ENCODE data around the gene RAB12.

The RAB12 gene

GRCh38 chr18:8627540-8627939 is 18.3 kb downstream of the RAB12 start:
- Histone ChIP-seq H3K4me1 (no peaks in the 10 kb centered on the region), H3K36me3 (ENCODE audit: control insufficient read depth, insufficient read depth, low read length) (no peaks in the 10 kb centered on the region), H3K27ac (no peak overlapping the region)

GRCh38 chr18:8629602-8630001 is 20.4 kb downstream of the RAB12 start:
- H3K9me3 ChIP-seq (ENCODE audit: control insufficient read depth, low read length) = no peaks in the 10 kb centered on the region
- no peak overlapping the region for H3K4me2 ChIP-seq (ENCODE audit: low read length)
- peaks cover 6% of the 10 kb centered on the region for H3K79me2 ChIP-seq
- no peaks in the 10 kb centered on the region for H3K4me1 ChIP-seq
- H3K4me3 ChIP-seq (ENCODE audit: low read depth, low read length) = no peak overlapping the region
- H2AFZ ChIP-seq = no peak overlapping the region
- no peak overlapping the region for H3K27ac ChIP-seq
- TF ChIP-seq CTCF (IDR thresholded peaks at IDR 0.05) = no peak
- H3K27me3 ChIP-seq (ENCODE audit: control insufficient read depth, insufficient read depth, low read length) = no peaks in the 10 kb centered on the region
- H3K9ac ChIP-seq = no peak overlapping the region
- no peaks in the 10 kb centered on the region for H3K36me3 ChIP-seq (ENCODE audit: control insufficient read depth, insufficient read depth, low read length)

More at GRCh38 chr18:8627540-8627939, 18.3 kb downstream of the RAB12 start:
- H3K9ac ChIP-seq = no peak overlapping the region
- no peaks in the 10 kb centered on the region for H3K9me3 ChIP-seq (ENCODE audit: control insufficient read depth, low read length)
- no peak for TF ChIP-seq CTCF (IDR thresholded peaks at IDR 0.05)
- no peaks in the 10 kb centered on the region for H3K27me3 ChIP-seq (ENCODE audit: control insufficient read depth, insufficient read depth, low read length)
- H3K4me2 ChIP-seq (ENCODE audit: low read length) = no peak overlapping the region
- no peak overlapping the region for H2AFZ ChIP-seq
- H3K79me2 ChIP-seq = peaks cover 19% of the 10 kb centered on the region
- H3K4me3 ChIP-seq (ENCODE audit: low read depth, low read length) = no peak overlapping the region

GRCh38 chr18:8630546-8630945 is 21.3 kb downstream of the RAB12 start:
- Histone ChIP-seq H3K36me3 (ENCODE audit: control insufficient read depth, insufficient read depth, low read length) (no peaks in the 10 kb centered on the region), H3K27ac (no peak overlapping the region), H3K4me1 (no peaks in the 10 kb centered on the region), H2AFZ (no peak overlapping the region), H3K4me2 (ENCODE audit: low read length) (no peak overlapping the region), H3K9ac (no peak overlapping the region), H3K79me2 (peaks cover 6% of the 10 kb centered on the region), H3K27me3 (ENCODE audit: control insufficient read depth, insufficient read depth, low read length) (no peaks in the 10 kb centered on the region), H3K9me3 (ENCODE audit: control insufficient read depth, low read length) (no peaks in the 10 kb centered on the region), H3K4me3 (ENCODE audit: low read depth, low read length) (no peak overlapping the region)
- no peak for TF ChIP-seq CTCF (IDR thresholded peaks at IDR 0.05)

- Histone ChIP-seq H3K4me1 (no peaks in the 10 kb centered on the region), H3K36me3 (ENCODE audit: control insufficient read depth, insufficient read depth, low read length) (no peaks in the 10 kb centered on the region)
Observed at GRCh38 chr18:8631265-8631664, 22.0 kb downstream of the RAB12 start.

More at GRCh38 chr18:8631265-8631664, 22.0 kb downstream of the RAB12 start:
- no peaks in the 10 kb centered on the region for H3K9me3 ChIP-seq (ENCODE audit: control insufficient read depth, low read length)
- no peak overlapping the region for H3K9ac ChIP-seq
- H2AFZ ChIP-seq = no peak overlapping the region
- H3K4me2 ChIP-seq (ENCODE audit: low read length) = no peak overlapping the region
- no peak overlapping the region for H3K4me3 ChIP-seq (ENCODE audit: low read depth, low read length)
- no peak overlapping the region for H3K27ac ChIP-seq
- peaks cover 6% of the 10 kb centered on the region for H3K79me2 ChIP-seq
- H3K27me3 ChIP-seq (ENCODE audit: control insufficient read depth, insufficient read depth, low read length) = no peaks in the 10 kb centered on the region
- no peak for TF ChIP-seq CTCF (IDR thresholded peaks at IDR 0.05)

Measured in parathyroid adenoma (tissue), 2 donors.